Sigmoid colon (tissue), 7 donors: ENCODE data around the gene BLOC1S6. TPM values are rescaled to one million over a fixed set of nuclear protein-coding genes. Genes with fewer than 3 reads are reported as not detected.

ENCODE experiments used
- DNase-seq: peaks from one replicate; pipeline ENCODE4 v3.0.0-alpha.2; 2019
- H3K27ac ChIP-seq, 4 donors: fragments of 200-600 bp; sonication (generic); one replicate each; pipeline ENCODE4 v1.5.1; 2016 to 2019; ENCODE audit warnings: mild to moderate bottlenecking in 1 of 4
- H3K27me3 ChIP-seq, 3 donors: fragments of 200-600 bp; sonication (generic); one replicate each; pipeline ENCODE4 v1.5.1; 2019; ENCODE audit warnings: mild to moderate bottlenecking in 1 of 3
- H3K36me3 ChIP-seq, 4 donors: fragments of 200-600 bp; sonication (generic); one replicate each; pipeline ENCODE4 v1.5.1; 2016 to 2019
- H3K4me1 ChIP-seq, 4 donors: fragments of 200-600 bp; sonication (generic); one replicate each; pipeline ENCODE4 v1.5.1; 2017 to 2019
- H3K4me3 ChIP-seq, 4 donors: fragments of 200-600 bp; sonication (generic); one replicate each; pipeline ENCODE4 v1.5.1; 2017 to 2019; ENCODE audit warnings: mild to moderate bottlenecking in 2 of 4, moderate library complexity in 1 of 4
- H3K9me3 ChIP-seq, 4 donors: fragments of 200-600 bp in 3 of 4; sonication (generic) in 3 of 4; one replicate each; pipeline versions ENCODE4 v1.5.1 to v1.6.1; 2013 to 2019
- CTCF ChIP-seq, 4 experiments: fragments of 450-650 bp in 3 of 4; fragments of 200-600 bp in 1 of 4; IDR thresholded peaks; one replicate each; pipeline ENCODE4 v1.5.1; 2016 to 2019; ENCODE audit warnings: antibody characterized with exemption in 4 of 4, mild to moderate bottlenecking in 3 of 4, moderate library complexity in 2 of 4
- EP300 ChIP-seq, 4 donors: sonication (generic); formaldehyde crosslinking; IDR thresholded peaks; one replicate each; pipeline ENCODE4 v1.6.1; 2017; ENCODE audit warnings: antibody characterized with exemption in 4 of 4
- POLR2A ChIP-seq, 2 donors: fragments of 450-650 bp; IDR thresholded peaks; one replicate each; pipeline ENCODE4 v1.6.1; 2016; ENCODE audit warnings: antibody characterized with exemption in 2 of 2, mild to moderate bottlenecking in 2 of 2, moderate library complexity in 2 of 2
- POLR2AphosphoS5 ChIP-seq, 4 donors: sonication (generic); formaldehyde crosslinking; IDR thresholded peaks; one replicate each; pipeline ENCODE4 v1.6.1; 2017; ENCODE audit warnings: antibody characterized with exemption in 4 of 4
- WGBS, 2 donors: extraction: QIAGEN DNeasy Blood & Tissue Kit; methylation state at CpG; one replicate each; pipeline ENCODE4 v1.1.7; 2013; 5-methylcytosine and 5-hydroxymethylcytosine counted together
- intact Hi-C: fragments of 100-400 bp; cut with DNase I; formaldehyde crosslinking; loops from one replicate; pipeline ENCODE4 v1.15.1; 2023
- polyA plus RNA-seq, 3 donors: library from polyadenylated mRNA; stranded (reverse); fragments of 200-250 nt; gene quantifications; one replicate each; pipeline ENCODE4 v1.2.3, GENCODE V29; 2013
- small RNA-seq, 3 donors: library from RNA; depleted of rRNA; stranded (forward); fragments of <200 nt; gene quantifications; one replicate each; pipeline ENCODE3, GENCODE V24; 2016
- total RNA-seq, 4 donors: library from RNA; depleted of rRNA; stranded (reverse); fragments of >200 nt; gene quantifications; one replicate each; pipeline ENCODE4 v1.1.0, GENCODE V29; 2016
- donor health status: healthy with polysubstance abuse.
- donor health status: Bipolar disorder and iron deficiency.
- donor health status: healthy.

Gene BLOC1S6
- total and polyA plus RNA-seq, 7 donors, result 23.2 to 89.1 (median 40.2) TPM

- Histone ChIP-seq H3K4me1 (peaks cover 0 to 52% (median 44%) of the 10 kb centered on the region in 4 donors), H3K9me3 (no peaks in the 10 kb centered on the region), H3K27me3 (no peaks in the 10 kb centered on the region), H3K27ac (peak overlapping the region in 2 of 4 donors; percentile 25 to 57), H3K36me3 (no peaks in the 10 kb centered on the region), H3K4me3 (no peak overlapping the region)
- 15 to 45% methylated on average over 3 of the region's 3 CpGs for WGBS, 2 donors
- no peak for DNase-seq
- intact Hi-C loops, result no loop called here
- TF ChIP-seq CTCF (IDR thresholded peaks at IDR 0.05) (no peak), POLR2A (IDR thresholded peaks at IDR 0.05) (no peak)
Observed at GRCh38 chr15:45653702-45654424, 66.7 kb downstream of the BLOC1S6 start.

GRCh38 chr15:45654749-45655148 is 67.6 kb downstream of the BLOC1S6 start:
- no peaks in the 10 kb centered on the region for H3K27me3 ChIP-seq
- no peak for DNase-seq
- WGBS, 2 donors, result 84 to 89% methylated on average over 6 of the region's 6 CpGs
- no peaks in the 10 kb centered on the region for H3K9me3 ChIP-seq
- TF ChIP-seq POLR2AphosphoS5 (IDR thresholded peaks at IDR 0.05), result no peak
- no peak for TF ChIP-seq CTCF (IDR thresholded peaks at IDR 0.05)
- no peak for TF ChIP-seq EP300 (IDR thresholded peaks at IDR 0.05)
- TF ChIP-seq POLR2A (IDR thresholded peaks at IDR 0.05), result no peak
- intact Hi-C loops, result no loop called here
- peak overlapping the region in 2 of 4 donors; percentile 20 to 57 for H3K27ac ChIP-seq
- H3K4me1 ChIP-seq, result peaks cover 0 to 51% (median 46%) of the 10 kb centered on the region in 4 donors
- H3K4me3 ChIP-seq, result no peak overlapping the region
- no peaks in the 10 kb centered on the region for H3K36me3 ChIP-seq

DNA sequence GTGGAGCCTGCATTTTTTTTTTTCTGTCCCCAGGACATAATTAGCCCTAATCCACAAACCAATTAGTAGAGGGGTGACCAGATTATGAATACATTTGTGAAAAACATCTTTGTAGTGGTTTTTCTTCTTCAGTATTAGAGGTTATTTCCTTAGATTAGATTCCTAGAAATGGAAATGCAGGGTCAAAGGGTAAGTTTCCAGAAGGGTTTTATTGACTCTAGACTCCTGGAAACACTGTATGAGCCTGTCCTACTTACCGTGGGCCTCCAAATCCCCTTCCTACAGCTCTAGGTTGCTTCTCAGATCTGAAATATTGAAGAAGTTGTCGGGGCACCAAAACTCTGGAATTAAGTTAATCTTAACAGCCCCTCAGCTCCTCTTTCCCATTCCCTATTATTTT is 70.1 kb downstream of the BLOC1S6 start:
- intact Hi-C loops, result no loop called here
- peaks cover 0 to 68% (median 58%) of the 10 kb centered on the region in 4 donors for H3K4me1 ChIP-seq
- no peak overlapping the region for H3K4me3 ChIP-seq
- no peaks in the 10 kb centered on the region for H3K9me3 ChIP-seq
- no peaks in the 10 kb centered on the region for H3K27me3 ChIP-seq
- H3K36me3 ChIP-seq, result peaks cover 1 to 7% (median 3%) of the 10 kb centered on the region in 4 donors
- DNase-seq, result no peak
- WGBS, 2 donors, result 26 to 69% methylated on average over 2 of the region's 2 CpGs
- no peak for TF ChIP-seq POLR2AphosphoS5 (IDR thresholded peaks at IDR 0.05)
- no peak for TF ChIP-seq CTCF (IDR thresholded peaks at IDR 0.05)
- TF ChIP-seq POLR2A (IDR thresholded peaks at IDR 0.05), result no peak
- no peak for TF ChIP-seq EP300 (IDR thresholded peaks at IDR 0.05)
- H3K27ac ChIP-seq, result peak overlapping the region in 3 of 4 donors; percentile 33 to 83 (median 73)

DNA sequence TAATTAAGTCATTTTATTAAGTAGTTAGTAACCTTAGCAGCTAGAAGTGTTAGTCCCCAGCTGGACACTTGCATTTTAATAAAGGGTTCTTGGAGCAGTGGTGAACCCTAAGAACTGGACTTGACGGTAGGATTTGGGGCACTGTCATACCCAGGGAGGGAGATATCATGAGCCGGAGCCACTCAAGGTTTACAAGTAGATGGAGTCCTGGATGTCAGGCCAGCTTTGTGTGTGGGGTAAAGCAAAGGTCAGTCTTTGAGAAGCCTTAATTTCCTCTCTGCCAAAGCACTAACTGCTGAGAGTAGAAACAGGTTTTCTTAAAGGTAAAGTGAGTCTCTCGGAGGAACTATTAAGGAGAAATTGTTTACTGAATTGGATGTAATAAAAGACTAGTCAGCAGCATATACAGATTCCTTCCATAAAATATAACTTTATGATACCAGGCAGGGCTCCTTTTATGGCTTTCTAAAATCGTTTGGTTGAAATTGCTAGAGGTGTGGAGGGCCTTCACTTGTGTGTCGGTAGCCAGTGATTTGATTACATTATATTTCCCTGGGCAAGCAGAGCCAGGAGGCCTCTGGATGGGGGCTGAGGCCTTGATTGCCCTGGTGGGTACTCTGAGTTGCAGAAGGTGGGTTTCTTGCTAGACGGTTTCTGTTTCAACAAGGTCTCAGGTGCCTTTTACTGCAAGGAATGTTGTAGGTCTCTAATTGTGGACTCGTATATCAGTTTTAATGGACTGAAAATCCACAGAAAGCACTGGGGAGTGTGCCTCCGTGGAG is 70.8 kb downstream of the BLOC1S6 start:
- Histone ChIP-seq H3K36me3 (peaks cover 7 to 14% (median 9%) of the 10 kb centered on the region in 4 donors), H3K27ac (peak overlapping the region in 3 of 4 donors; percentile 33 to 83 (median 73)), H3K9me3 (no peaks in the 10 kb centered on the region), H3K4me3 (no peak overlapping the region), H3K27me3 (no peaks in the 10 kb centered on the region), H3K4me1 (peaks cover 0 to 68% (median 58%) of the 10 kb centered on the region in 4 donors)
- DNase-seq, result no peak
- intact Hi-C loops, result no loop called here
- 17 to 53% methylated on average over 8 of the region's 8 CpGs for WGBS, 2 donors
- no peak for TF ChIP-seq CTCF (IDR thresholded peaks at IDR 0.05)
- no peak for TF ChIP-seq POLR2A (IDR thresholded peaks at IDR 0.05)
- TF ChIP-seq POLR2AphosphoS5 (IDR thresholded peaks at IDR 0.05), result no peak
- TF ChIP-seq EP300 (IDR thresholded peaks at IDR 0.05), result no peak

Small RNAs within 50 kb of the gene (small RNA-seq; reads per million reads assigned to genes)
- 0 reads per million in 3 donors for gene DPPA5P2
- 0 reads per million in 3 donors for gene RF00019

Other genes with a start within 250 kb of the BLOC1S6 start
- 10 to 100 TPM; 38.4 to 51.4 (median 42.0) TPM for gene GATM, start 208.8 kb upstream of the BLOC1S6 start, total RNA-seq
- 10 to 100 TPM; 10.2 to 12.0 (median 10.3) TPM for gene GATM, start 208.8 kb upstream of the BLOC1S6 start, polyA plus RNA-seq
- 10 to 100 TPM in 1 of 4 donors, 1 to 10 TPM in 3; 9.2 to 11.6 (median 9.6) TPM for gene SLC30A4, start 64.6 kb upstream of the BLOC1S6 start, total RNA-seq
- 1 to 10 TPM; 3.3 to 7.2 (median 3.6) TPM for gene SLC30A4, start 64.6 kb upstream of the BLOC1S6 start, polyA plus RNA-seq
- 10 to 100 TPM; 60.4 to 83.4 (median 67.7) TPM for gene SQOR, start 47.6 kb downstream of the BLOC1S6 start, total RNA-seq
- 100 to 1,000 TPM; 275 to 415 (median 355) TPM for gene SQOR, start 47.6 kb downstream of the BLOC1S6 start, polyA plus RNA-seq